HG02642 (cell line): ENCODE results near the gene ZCCHC18.
"Not testable (repeated sequence)": the region's sequence is repeated elsewhere in the genome, so short reads cannot be mapped to it uniquely, and the experiment has no call there.

Experiments
- ATAC-seq: cut with Tn5 transposase; IDR thresholded peaks from one replicate; pipeline ENCODE4 v1.9.1; 2021; ENCODE audit warnings: mild to moderate bottlenecking; ENCODE audit not compliant: unreplicated experiment, poor library complexity

The ZCCHC18 gene

DNA sequence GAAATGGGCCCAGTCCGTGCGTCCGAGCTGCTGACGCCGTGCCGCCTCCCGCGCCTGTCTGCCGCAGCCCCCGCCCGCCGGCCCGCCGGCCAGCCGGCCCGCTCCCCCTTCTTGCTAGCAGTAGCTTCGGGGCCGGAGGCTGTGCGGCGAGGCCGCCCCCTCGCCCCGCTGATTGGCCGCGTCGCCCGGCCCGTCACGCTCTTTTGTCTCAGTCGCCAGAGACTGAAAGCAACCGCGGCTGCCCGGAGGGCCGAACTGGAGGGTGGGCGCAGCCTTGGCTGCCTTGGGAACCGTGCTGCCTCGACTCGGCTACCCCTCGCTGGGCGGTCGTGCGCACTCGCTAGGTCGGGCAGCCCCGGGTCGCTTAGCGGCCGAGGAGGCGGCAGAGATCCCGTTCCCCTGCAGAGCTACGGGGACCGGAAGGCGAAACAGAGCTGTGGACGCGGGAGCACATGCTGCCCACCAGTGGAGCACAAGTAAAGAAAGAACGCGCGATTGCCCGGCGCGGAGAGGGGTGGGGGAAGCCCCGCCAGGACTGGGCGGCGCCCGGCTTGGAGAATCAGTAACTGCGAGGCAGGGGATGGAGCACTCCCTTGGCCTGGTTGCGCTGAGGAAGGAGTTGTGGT, at the start of gene ZCCHC18:
ZCCHC18 (plus strand) TSS at position 198 of the 626 bp plus-strand sequence. CDS start 1,589 bp downstream, outside the sequence.
- ATAC-seq, result peak; percentile 79

DNA sequence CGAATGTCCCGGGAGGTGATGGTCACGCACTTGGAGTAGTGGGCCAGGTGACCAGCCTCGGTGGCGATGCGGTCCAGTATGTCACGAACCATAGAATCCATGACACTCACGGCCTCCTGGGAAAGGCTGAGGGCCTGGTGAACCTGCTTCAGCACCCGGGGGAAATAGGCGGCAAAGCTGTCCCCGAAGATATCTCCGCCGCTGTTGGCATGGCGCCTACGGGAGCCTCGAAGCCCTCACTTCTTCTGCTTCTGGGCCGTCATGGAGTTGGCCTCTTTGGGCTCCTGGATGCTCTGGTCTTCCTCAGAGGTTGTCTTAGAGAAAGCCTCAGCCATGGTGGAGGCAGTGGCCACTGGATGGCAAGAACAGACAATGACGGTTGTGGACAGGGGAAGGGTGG, 49.7 kb upstream of the ZCCHC18 start:
- not testable (repeated sequence) for ATAC-seq

DNA sequence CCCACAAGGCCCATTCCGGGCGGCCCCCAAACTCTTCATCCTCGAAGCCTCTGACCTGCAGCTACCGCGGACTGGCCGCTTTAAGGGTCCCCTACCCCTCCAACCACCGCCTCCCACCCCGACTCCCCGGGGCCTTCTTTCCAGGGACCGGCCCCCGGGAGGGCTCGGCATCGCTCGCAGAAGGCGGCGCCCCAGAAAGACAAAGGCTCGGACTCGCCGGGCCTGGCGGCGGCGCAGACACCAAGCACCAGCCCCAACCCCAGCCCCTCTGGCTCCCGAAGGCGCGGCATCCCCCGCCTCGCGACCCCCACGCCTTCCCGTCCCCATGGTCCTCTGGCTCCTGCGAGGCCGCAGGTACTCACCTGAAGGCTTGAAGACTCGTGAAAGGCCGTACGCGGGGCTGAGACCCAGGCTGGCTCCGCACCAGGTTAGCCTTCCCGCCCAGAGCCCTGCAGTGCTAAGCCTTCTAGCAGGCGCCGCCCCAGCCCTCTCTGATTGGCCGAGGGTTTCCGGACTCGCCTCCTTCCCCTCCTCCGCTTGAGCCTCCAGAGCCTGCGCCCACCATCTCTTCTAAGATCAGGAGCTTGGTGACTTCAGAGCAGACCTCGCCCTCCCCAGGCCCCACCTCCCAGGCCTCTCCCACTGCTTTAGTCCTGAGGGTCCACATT, 36.4 kb upstream of the ZCCHC18 start, which contains the start of gene TMSB15C:
TMSB15C (minus strand) TSS at position 459 of the 668 bp plus-strand sequence.
- peak; percentile 99 for ATAC-seq

DNA sequence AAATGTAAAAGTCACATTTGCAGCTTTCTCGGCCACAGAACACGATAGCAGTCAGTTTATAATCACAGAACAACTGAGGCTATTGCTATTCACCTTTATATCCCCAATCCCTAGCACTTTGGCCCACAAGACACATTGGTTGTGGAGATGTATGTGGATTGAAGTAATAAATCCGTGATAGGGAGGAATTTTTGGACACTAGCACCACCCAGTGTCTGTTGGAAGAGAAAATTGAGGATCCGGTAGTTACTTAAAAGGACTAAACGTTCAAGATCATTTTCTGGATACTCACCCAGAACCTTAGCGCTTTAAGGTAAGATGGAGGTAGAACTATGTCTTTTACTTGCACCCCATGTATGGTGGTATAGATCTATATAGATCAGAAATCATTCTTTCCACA, 34.5 kb upstream of the ZCCHC18 start:
- not testable (repeated sequence) for ATAC-seq

DNA sequence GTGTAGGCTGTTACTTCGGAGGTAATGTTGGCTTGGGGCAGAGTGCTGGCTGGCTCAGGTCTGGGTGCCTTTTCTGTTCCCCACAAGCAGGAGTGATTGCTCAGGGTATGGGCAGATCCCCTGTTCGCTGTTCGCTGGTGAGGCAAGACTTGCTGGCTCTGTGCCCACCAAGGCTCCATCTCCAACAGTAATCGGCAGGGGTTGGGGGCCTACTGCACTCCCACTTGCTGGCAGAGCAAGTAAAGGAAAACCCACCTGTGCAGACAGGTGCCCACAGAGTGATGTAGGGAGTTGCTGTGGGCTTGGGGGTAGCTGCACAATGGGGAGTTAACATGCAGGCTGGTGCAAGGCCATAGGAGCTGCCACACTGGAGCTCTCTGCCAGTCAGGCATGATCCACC, 28.3 kb upstream of the ZCCHC18 start:
- no peak for ATAC-seq

DNA sequence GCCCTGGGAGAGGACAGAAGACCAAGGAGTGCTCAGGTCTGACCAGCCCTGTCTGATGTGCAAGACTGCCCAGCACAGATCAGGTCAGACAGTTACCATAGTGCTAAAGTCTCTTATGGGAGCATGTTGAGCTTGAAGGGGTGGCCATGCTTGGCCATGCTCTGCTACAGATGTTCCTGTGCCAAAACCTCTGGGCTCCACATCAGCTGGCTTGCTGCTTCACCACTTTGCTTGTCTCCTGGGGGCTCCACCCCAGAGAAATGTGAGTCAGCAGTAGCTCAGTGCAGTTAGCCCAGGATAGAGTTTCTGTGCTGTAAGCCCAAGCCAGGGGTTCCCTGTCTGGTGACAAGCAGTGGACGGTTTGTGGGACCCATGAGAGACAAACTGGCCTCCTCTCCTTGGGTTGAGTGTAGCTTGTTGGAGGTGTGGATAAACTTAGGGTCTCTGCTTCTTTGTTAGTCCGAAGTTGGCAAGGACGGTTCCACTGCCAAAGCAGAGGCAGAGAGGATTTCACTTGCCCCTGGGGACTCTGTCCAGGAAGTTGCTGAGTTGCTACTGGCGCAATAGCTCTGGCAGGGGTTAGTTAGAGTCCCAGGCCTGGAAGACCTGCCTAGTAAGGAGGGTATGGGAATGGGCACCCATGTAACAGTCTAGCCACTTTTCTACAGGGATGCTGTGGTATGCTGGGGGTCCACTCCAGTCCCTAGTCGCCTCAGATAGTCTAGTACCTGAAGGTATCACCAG, 27.6 kb upstream of the ZCCHC18 start:
- ATAC-seq, result no peak

DNA sequence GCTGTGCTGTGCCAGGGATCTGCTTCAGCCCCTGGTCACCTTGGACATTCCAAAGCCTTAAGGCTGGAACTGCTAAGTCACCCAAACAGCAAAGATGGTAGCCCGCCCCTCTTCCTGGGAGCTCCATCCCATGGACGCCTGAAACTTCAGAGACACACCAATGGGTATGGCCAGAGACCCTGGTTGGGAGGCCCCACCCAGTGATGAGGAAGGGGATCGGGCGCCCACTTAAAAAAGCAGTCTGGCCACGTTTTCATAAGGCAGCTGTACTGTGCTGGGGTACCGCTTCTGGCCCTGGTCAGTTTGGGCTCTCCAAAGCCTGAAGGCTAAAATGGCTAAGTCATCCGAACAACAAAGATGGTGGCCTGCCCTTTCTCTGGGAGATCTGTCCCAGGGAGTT, 26.8 kb upstream of the ZCCHC18 start:
- ATAC-seq, result no peak

DNA sequence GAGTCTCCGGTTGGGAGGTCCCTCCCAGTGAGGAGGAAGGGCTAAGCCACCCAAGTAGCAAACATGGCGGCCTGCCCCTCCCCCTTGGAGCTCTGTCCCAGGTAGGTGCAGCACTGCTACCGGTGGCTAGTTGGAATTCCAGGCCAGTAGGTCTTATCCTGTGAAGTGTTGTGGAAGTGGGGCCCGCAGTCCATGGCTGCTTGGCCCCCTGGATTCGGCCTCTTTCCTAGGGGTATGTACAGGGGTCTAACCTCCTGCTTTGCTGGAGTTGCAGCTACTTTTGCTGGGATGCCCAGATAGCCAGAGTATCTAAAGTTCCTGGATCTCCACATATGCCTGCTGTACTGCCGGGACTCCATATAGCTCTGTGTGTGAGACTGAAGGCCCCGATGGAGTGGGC, 26.4 kb upstream of the ZCCHC18 start:
- ATAC-seq, result no peak

DNA sequence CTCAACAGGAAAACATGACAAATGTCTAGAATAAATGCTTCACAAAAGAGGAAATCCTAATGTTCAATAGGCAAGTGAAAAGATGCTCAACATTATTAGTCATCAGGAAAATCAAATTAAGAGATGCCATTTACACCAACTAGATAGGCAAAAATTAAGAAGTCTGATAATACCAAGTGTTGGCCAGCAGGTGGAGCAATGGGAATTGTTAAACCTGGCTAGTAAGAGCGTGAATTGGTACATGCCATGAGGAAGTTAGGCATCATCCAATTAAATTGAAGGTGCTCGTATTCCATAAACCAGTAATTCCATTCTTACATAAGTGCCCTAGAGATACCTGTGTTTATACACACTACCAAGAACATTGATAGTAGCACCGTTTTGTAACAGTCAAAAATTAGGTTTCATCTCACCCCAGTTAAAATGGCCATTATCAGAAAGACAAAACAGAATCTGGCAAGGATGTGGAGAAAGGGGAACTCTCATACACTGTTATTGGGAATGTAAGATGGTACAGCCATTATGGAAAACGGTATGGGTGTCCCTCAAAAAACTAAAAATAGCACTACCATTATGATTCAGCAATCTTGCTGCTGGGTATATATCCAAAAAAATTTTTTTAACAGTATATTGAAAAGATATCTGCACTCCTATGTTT, 14.0 kb upstream of the ZCCHC18 start:
- peak; percentile 53 for ATAC-seq

DNA sequence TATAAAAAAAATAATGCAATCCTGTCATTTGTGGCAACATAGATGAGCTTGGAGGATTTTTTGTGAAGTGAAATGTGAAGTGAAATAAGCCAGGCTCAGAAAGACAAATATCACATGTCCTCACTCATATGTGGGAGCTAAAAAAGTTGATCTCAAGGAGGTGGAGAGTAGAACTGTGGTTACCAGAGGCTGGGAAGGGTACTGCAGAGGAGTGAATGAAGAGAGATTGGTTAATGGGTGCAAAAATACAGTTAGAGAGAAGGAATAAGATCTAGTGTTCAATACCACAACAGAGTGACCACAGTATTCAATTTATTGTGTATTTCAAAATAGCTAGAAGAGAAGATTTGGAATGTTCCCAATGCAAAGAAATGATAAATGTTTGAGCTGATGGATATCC, 13.4 kb upstream of the ZCCHC18 start:
- no peak for ATAC-seq

DNA sequence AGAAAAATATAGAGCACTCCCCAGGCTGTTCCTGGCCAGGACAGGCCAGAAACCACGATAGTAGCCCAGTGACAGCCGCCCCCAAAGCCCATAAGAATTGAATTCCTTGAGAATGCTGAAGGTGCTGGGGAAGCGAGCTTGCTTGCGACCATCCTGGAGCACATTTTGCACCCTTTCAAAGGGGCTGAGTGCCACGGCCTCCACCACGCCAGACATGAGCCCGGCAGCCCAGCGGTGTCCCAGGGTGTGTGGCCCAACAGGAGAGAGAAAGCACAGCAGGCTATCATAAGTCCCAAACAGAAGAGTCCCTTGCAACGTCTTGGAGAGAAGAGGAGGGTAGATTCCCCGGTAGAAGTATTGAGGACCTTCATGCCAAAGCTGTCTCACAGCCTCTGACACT, 7.6 kb upstream of the ZCCHC18 start:
- no peak for ATAC-seq

DNA sequence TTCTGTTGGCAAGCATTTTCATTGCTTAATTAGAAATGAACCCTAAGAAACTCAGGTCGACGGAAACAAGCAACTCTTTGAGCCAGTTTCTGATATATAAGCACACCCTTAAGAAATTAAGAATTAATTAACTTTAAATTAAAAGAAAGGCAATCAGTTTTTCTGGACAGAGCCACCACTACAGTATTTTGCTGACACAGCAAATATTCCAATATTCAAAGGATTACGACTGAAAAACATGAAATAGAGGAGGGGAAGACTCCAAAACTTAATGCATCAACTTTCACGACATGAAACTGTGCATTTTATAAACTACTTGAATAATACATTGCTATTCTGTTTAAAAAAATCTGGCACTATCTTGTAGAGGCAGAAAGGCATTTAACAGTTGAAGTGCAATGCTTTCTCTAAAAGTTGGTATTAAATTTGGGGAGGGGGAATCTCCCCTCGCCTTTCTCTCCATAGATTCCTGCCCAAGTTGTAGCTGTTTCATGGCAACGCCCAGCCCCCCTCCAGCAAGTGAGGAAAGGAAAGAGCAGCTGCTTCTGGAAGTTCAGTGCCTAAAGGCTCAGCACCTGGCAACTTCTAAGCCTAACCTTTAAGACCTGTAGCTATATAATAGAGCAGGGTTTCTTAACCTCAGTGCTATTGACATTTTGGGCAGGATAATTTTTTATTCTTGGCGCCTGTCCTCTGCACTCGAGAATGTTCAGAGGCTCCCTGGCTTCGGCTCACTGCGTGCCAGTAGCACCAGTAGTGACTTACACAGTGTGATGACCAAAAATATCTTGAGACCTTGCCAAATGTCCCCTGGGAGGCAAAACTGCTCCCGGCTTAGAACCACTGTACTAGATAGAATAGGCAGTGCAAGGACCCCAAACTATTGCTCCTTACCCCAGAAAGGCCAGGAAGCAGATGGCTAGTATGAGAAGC, 6.7 kb upstream of the ZCCHC18 start:
- no peak for ATAC-seq

DNA sequence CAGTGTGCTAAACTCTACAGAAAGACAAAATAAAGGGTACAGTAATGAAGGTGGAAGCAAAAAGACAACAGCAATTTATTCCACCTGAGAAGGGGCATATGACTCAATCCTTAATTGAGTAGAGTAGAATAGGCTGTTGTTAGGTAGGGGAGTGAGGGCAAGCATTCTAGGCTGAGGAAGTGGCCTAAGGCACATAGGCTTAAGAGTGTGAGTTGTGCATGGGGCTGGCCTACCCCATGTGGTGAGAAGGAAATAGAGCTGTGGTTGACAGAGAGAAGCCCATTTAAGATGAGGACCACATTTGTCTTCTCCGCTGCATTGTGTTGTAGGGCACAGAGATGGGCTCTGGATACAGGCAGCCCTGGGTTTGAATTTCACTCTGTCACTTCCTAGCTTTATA, 3.4 kb upstream of the ZCCHC18 start:
- ATAC-seq, result no peak

DNA sequence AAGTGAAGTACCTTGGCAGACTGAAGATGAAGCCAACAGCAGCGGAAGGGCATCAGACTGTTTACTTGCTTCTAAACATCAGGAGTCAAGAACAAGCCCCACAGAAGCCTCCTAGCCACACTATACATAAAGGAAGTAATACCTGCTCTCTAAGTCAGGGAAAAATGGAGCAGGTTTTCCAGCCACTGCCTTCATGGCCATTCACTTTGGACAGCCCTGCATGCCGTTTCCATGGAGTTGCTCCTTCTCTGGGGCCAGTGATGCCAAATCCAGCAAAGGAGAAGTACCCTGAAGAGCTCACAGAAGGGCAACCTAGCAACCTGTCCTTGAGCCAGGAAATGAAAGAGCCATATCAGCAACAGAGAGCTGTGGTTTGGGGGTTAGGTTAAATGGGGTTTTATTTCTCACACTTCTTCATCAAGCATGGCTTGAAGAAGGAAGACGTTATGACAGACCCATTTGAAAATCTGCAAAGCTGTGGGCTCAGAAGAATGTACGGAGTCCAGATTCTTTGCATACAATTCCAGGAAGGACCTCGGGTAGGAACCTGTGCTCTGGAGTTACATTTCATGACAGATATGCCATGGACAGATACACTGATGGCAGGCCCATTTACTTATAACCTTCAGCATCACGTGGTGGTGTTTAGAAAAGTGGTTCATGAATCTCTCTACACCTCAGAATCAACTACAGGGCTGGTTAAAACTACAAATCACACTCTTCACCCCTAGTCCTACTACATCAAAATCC, 1.7 kb upstream of the ZCCHC18 start:
- peak; percentile 46 for ATAC-seq

DNA sequence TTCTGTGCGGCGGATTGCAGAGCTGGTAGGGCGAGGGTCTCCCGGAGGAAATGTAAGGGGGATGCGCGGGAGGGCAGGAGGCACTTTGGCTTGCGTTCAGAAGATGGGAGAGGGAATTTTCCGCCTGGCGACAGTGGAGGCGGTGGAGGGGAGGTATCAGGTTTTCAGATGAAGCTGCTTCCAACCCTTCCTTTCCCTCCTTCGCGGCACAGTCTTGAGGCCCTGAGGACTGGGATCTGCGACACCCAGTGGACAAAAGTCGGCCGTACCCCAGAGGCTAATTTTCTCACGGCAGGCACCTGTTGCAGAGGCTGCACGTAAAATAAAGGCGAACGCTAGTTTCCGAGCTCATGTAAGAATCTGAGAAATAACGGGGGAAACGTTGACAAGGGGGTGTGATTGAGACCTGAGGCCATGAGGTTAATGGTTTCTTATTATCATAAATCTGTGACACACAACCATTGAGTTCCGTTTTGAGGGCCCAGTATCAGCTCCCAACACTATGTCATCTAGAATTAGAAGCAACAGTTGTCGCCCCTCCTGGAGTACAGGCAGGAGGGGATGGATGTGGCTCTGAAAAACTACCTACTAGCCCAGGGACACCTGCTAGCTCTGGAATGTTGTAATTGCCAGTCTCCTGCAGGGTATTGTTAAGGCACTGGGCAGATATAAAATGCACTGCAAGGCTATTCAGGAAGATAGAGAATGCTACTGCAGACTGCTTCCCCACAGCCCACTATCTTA, 1.1 kb downstream of the ZCCHC18 start:
- peak; percentile 55 for ATAC-seq

DNA sequence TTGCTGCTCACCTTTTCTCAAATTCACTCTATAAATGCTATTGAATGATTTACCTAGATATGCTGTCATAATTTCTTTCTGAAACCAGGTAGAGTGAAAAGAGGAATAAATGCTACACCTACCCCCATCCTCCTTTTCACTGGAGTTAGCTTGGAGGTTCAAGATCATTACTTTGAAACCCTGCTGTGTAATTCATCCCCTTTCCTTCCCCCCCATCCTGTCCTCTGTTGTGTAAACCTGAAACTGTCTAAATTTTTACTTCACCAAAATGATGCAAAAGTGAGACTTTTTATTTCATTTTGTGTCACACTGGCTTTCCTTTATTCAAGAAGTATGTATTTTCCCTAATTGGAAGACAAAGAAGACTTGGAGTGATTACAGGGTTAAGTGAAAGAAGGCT, 5.4 kb downstream of the ZCCHC18 start:
- ATAC-seq, result no peak

DNA sequence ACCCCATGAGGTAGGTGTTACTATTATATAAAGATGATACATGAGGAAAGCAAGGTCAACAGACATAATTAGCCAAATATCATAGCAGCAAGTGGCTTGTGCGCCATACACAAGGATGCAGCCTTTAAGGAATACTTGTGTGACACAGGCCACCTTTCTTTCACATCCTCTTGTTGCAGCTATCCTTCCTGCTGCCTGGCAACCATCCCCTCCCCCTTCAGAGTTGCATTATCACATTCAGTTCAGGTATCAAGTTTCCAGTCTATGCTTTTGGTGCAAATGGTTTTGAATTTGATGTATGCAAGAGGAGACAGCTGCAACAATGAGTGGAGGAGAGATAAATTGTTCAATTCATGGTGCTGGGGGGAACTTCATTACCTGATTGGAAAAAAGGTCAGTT, 6.4 kb downstream of the ZCCHC18 start:
- ATAC-seq, result no peak

DNA sequence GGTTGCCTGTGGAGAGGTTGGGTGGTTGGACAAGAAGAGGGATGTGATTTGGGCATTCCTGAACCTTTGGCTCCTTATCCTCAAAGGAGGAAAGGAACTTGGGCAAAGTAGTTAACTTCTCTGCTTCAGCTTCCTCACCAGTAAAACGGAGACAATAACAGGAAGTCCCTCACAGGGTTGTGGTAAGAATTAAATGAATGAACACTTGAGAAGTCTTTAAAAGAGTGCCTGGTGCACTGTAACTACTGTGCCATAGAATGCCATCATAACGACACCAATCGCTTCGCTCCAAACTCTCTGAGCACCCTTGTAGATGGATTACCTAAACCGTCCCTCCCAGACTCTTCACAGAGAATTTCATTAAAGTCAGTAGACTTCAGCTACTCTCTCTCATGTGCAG, 10.5 kb downstream of the ZCCHC18 start:
- ATAC-seq, result no peak
